Measurements from ENCODE around the gene ZDHHC14.

DNA sequence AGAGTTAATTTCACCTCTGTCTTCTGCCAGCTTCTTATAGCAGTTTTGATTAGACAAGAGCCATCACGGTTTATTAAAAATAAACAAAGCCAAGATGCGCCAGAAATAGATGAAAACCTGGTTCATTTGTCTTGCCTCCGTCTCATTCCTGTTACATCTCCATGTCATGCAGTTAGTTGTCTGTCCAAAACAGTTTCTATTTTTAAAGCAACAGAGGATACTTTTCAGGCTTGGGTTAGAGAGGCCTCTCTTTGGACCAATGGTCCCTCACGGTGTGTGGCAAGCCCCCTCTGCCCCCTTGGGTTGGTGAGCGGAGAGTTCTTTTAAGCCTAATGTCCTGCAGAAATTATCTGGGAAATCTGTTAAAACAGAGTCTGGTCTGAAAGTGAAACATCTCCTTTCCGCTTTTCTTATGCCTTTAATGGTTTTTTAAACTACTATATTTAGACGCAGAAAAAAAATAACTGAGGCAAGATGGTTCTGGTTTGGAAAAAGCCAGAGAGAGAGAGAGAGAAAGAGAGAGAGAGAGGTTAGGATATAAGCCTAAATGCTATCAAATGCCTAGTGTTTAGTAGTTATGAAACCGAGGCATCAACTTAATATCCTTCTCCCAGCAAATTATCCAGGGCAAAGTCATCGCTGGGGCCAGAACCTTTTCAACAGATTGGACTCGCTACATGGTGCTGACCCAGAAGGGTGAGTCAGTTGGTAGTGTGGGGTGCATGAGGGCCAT lies 64.5 kb downstream of the ZDHHC14 start:
- no peak for TF ChIP-seq CTCF (IDR thresholded peaks at IDR 0.05)
- no peak for TF ChIP-seq POLR2A (IDR thresholded peaks at IDR 0.05)

Measured in Peyer's patch (tissue), 4 donors.